HEK293 (cell line): ENCODE measurements around the gene ITPKB.

ENCODE experiments used
- CTCF ChIP-seq: fragments of 450-650 bp; formaldehyde crosslinking; IDR thresholded peaks from 2 replicates; pipeline ENCODE4 v1.5.1; 2016; ENCODE audit warnings: missing biosample characterization, missing genetic modification characterization
- KLF10 ChIP-seq: fragments of 450-650 bp; IDR thresholded peaks from 2 replicates; pipeline ENCODE4 v1.5.1; 2018; ENCODE audit warnings: missing biosample characterization, mild to moderate bottlenecking, missing genetic modification characterization
- REST ChIP-seq: fragments of 450-650 bp; formaldehyde crosslinking; IDR thresholded peaks from 2 replicates; pipeline ENCODE4 v1.5.1; 2016; ENCODE audit warnings: missing biosample characterization, missing genetic modification characterization
- SCRT2 ChIP-seq: fragments of 450-650 bp; formaldehyde crosslinking; IDR thresholded peaks from 2 replicates; pipeline ENCODE4 v1.5.1; 2016; ENCODE audit warnings: missing biosample characterization, missing genetic modification characterization
- SP7 ChIP-seq: fragments of 450-650 bp; formaldehyde crosslinking; IDR thresholded peaks from 2 replicates; pipeline ENCODE4 v1.5.1; 2016; ENCODE audit warnings: missing biosample characterization, missing genetic modification characterization
- YY1 ChIP-seq: fragments of 450-650 bp; formaldehyde crosslinking; IDR thresholded peaks from 2 replicates; pipeline ENCODE4 v1.5.1; 2018; ENCODE audit warnings: missing biosample characterization, missing genetic modification characterization
- ZNF248 ChIP-seq: fragments of 450-650 bp; formaldehyde crosslinking; IDR thresholded peaks from 2 replicates; pipeline ENCODE4 v1.5.1; 2017; ENCODE audit warnings: missing biosample characterization, missing genetic modification characterization
- ZNF449 ChIP-seq: fragments of 450-650 bp; formaldehyde crosslinking; IDR thresholded peaks from 2 replicates; pipeline ENCODE4 v1.5.1; 2017; ENCODE audit warnings: missing biosample characterization, mild to moderate bottlenecking, missing genetic modification characterization, moderate library complexity
- ZNF777 ChIP-seq: fragments of 450-650 bp; formaldehyde crosslinking; IDR thresholded peaks from 2 replicates; pipeline ENCODE4 v1.5.1; 2017; ENCODE audit warnings: missing biosample characterization, missing genetic modification characterization, borderline replicate concordance

- no peak for TF ChIP-seq ZNF777 (tag by site-specific recombination)
- TF ChIP-seq CTCF, result no peak
- TF ChIP-seq REST (tag by site-specific recombination), result no peak
- TF ChIP-seq SCRT2 (tag by site-specific recombination), result no peak
- TF ChIP-seq YY1, result no peak
- no peak for TF ChIP-seq KLF10 (tag by site-specific recombination)
- no peak for TF ChIP-seq ZNF449 (tag by site-specific recombination)
- no peak for TF ChIP-seq ZNF248
- no peak for TF ChIP-seq SP7
These were observed 25.5 kb upstream of the ITPKB start for GRCh38 chr1:226764533-226764932.
